A673 (cell line): Measurements from ENCODE around the gene CLTCL1.

Experiments used
- CTCF ChIP-seq: fragments of 300-800, 200-600 bp; sonication (generic); conservative IDR thresholded peaks from 2 replicates; pipeline ENCODE4 v1.5.1; 2017; ENCODE audit warnings: low read depth, mild to moderate bottlenecking, antibody characterized with exemption, low read length, moderate library complexity, mixed read lengths
- EZH2 ChIP-seq: fragments of 200-600 bp; sonication (generic); IDR thresholded peaks from 2 replicates; pipeline ENCODE4 v1.6.1; 2017; ENCODE audit warnings: borderline replicate concordance, low read depth, mild to moderate bottlenecking, mixed read lengths, antibody characterized with exemption, low read length; ENCODE audit not compliant: poor library complexity, severe bottlenecking

- TF ChIP-seq CTCF (no peak), EZH2 (no peak)
Measured at GRCh38 chr22:19169947-19170318, 121.6 kb downstream of the CLTCL1 start.
